ENCODE results near the gene FOXP1.

FOXP1 gene

DNA sequence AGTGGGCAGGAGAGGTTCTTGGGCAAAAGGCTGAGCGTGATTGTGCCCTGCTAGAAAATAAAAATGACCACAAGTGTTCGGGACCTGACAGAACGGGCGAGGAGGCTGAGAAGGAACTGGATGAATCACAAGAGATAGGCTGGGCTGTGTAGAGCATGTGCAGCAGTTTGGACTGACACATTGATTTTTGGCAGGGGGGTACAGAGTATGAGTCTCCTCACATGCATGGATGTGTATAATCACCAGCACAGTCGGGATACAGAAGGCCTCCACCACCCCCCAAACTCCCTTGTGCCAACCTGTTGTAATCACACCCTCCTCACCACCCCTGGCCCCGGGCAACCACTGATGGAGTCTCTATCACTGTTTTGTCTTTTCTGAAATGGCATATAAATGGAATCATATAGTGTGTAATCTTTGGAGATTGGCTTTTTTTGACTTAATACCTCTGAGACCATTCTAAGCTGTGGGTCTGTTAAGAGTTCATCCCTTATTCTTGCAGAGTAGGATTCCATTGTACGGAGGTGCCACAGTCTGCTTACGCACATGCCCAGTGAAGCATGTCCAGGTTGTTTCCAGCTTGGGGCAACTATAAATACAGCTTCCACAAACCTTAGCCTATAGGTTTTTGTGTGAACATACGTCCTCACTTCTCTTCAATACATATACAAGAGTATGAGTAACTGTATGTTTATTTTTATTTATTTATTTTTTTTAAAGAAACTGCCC lies 438.8 kb downstream of the FOXP1 start:
- FAIRE-seq = no peak
- no peak for DNase-seq (ENCODE audit: insufficient read length)
- TF ChIP-seq POLR2A (IDR thresholded peaks at IDR 0.05; ENCODE audit: low read depth, low read length) (no peak), POLR2AphosphoS5 (IDR thresholded peaks at IDR 0.05; ENCODE audit: low read depth, low read length) (no peak), TAF1 (IDR thresholded peaks at IDR 0.05; ENCODE audit: borderline replicate concordance, low read depth, low read length) (no peak)

DNA sequence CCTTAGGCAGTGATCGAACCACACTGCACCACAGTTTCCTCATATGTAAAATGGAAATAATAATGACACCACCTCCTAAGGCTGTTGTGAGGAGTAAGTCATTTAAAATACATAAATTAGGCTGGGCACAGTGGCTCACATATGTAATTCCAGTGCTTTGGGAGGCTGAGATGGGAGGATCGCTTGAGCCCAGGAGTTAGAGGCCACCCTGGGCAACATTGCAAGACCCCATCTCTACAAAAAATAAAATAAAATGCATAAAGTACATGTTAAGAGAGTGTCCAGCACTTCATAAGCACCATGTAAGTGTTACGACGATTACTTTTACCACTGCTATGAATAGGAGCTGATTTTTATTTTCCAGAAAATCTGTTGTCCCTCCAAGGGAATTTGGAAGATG lies 440.0 kb downstream of the FOXP1 start:
- FAIRE-seq (no peak), DNase-seq (ENCODE audit: insufficient read length) (no peak)
- TF ChIP-seq POLR2A (IDR thresholded peaks at IDR 0.05; ENCODE audit: low read depth, low read length) = no peak
- no peak for TF ChIP-seq POLR2AphosphoS5 (IDR thresholded peaks at IDR 0.05; ENCODE audit: low read depth, low read length)
- no peak for TF ChIP-seq TAF1 (IDR thresholded peaks at IDR 0.05; ENCODE audit: borderline replicate concordance, low read depth, low read length)

DNA sequence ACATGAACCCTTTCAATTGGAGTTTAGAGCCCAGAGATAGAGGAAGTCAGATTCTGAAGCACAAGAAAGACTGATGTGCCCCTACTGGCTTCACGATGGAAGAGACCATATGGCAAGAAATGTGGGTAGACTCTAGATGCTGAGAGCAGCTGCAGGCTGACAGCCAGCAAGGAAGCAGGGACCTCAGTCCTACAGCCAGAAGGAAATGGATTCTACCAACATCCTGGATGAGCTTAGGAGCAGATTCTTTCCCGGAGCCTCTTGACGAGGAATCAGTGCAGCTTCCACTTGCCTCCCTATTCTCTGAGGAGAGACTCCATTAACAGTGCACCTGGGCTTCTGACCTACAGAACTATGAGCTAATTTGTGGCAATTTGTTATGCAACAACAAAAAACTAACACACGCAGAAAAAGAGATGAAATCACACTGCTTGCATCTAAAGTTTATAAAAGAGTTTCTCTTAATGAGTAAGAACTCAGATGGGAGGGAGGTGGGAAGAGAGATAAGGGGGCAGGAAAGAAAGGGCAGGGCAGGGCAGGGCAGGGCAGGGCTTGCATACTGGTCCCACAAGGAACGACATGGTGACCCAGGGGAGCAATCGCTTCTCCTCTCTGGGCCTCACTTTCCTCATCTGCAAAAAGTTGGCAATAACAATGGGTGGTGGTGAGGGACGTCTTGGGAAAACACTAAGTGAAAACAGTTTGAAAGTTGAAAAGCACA lies 440.9 kb downstream of the FOXP1 start:
- no peak for TF ChIP-seq POLR2A (IDR thresholded peaks at IDR 0.05; ENCODE audit: low read depth, low read length)
- TF ChIP-seq TAF1 (IDR thresholded peaks at IDR 0.05; ENCODE audit: borderline replicate concordance, low read depth, low read length) = no peak
- no peak for TF ChIP-seq POLR2AphosphoS5 (IDR thresholded peaks at IDR 0.05; ENCODE audit: low read depth, low read length)
- FAIRE-seq (no peak), DNase-seq (ENCODE audit: insufficient read length) (no peak)

DNA sequence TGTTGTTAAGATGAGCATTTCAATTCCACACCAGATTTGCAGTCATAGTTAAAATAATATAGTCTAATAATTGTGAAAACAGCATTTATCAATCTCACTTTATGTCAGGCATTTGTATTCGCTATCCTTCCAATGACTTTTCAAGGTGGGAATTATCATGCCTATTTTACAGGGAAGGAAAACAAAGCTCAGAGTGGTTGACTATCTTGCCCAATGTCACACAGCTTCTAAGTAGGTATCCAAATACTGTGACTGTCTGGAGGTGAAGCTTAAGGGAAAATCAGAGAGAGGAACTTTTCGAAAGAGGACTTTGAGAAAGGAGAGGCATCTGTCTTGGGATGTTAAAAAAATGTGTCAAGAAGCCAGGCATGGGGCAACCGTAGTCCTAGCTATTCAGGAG lies 443.1 kb downstream of the FOXP1 start:
- FAIRE-seq (no peak), DNase-seq (ENCODE audit: insufficient read length) (no peak)
- no peak for TF ChIP-seq POLR2A (IDR thresholded peaks at IDR 0.05; ENCODE audit: low read depth, low read length)
- TF ChIP-seq TAF1 (IDR thresholded peaks at IDR 0.05; ENCODE audit: borderline replicate concordance, low read depth, low read length) = no peak
- no peak for TF ChIP-seq POLR2AphosphoS5 (IDR thresholded peaks at IDR 0.05; ENCODE audit: low read depth, low read length)

DNA sequence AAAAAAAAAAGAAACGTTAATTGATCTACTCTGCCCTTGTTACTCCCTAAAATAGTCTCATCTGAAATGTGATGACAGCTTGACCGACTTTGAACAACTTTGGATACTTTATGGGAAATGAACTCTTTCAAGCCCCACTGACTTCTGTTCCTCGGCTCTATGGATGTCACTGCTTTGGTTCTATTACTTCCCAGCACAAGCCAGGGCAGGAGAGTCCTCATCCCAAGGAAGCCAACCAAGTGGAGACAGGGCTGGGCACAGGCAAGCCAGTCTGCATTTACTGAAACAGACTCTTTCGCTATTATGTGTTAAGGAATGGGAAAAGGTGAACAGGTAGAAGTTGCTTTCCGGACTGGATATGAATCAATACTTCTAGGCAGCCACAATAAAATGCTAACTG lies 444.0 kb downstream of the FOXP1 start:
- DNase-seq (ENCODE audit: insufficient read length) (no peak), FAIRE-seq (no peak)
- TF ChIP-seq TAF1 (IDR thresholded peaks at IDR 0.05; ENCODE audit: borderline replicate concordance, low read depth, low read length) (no peak), POLR2A (IDR thresholded peaks at IDR 0.05; ENCODE audit: low read depth, low read length) (no peak), POLR2AphosphoS5 (IDR thresholded peaks at IDR 0.05; ENCODE audit: low read depth, low read length) (no peak)

DNA sequence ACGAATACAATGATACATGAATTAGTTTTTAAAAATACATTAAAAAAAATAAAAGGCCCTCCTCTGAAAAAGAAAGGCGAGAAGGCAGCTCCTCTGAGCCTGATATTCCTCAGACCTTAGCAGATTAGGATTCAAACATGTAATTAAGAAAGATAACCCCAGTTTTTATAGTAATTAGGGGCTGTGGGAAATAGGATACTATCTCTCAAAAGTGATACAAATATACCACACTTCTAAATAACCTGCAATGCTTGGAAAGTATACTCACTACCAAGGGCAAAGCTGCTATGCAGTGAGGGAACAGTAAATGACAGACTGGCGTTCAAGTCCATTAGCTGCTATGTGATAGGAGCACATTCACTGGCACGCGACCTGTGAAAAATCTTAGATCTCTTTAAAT lies 445.1 kb downstream of the FOXP1 start:
- no peak for FAIRE-seq
- TF ChIP-seq POLR2A (IDR thresholded peaks at IDR 0.05; ENCODE audit: low read depth, low read length) (no peak), POLR2AphosphoS5 (IDR thresholded peaks at IDR 0.05; ENCODE audit: low read depth, low read length) (no peak), TAF1 (IDR thresholded peaks at IDR 0.05; ENCODE audit: borderline replicate concordance, low read depth, low read length) (no peak)
- no peak for DNase-seq (ENCODE audit: insufficient read length)

DNA sequence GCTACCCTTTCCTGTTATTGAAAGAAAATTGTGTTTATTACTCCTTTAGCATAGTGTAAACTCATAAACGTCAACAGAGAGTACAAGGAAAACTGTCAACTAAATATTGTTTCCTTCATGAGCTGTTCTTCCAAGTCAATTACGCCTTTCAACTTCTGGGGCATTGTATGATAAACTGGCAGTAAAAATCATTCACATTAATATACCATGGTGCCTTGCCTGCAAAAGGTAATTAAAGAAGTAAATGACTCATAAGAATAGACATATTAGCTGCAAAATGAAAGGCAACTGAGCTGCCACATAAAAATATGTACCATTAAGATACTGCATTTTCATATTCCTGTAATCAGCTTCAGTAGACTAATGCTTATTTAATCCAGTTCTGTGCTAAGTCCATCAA lies 447.3 kb downstream of the FOXP1 start:
- no peak for FAIRE-seq
- TF ChIP-seq POLR2A (IDR thresholded peaks at IDR 0.05; ENCODE audit: low read depth, low read length) (no peak), TAF1 (IDR thresholded peaks at IDR 0.05; ENCODE audit: borderline replicate concordance, low read depth, low read length) (no peak), POLR2AphosphoS5 (IDR thresholded peaks at IDR 0.05; ENCODE audit: low read depth, low read length) (no peak)
- DNase-seq (ENCODE audit: insufficient read length) = no peak

DNA sequence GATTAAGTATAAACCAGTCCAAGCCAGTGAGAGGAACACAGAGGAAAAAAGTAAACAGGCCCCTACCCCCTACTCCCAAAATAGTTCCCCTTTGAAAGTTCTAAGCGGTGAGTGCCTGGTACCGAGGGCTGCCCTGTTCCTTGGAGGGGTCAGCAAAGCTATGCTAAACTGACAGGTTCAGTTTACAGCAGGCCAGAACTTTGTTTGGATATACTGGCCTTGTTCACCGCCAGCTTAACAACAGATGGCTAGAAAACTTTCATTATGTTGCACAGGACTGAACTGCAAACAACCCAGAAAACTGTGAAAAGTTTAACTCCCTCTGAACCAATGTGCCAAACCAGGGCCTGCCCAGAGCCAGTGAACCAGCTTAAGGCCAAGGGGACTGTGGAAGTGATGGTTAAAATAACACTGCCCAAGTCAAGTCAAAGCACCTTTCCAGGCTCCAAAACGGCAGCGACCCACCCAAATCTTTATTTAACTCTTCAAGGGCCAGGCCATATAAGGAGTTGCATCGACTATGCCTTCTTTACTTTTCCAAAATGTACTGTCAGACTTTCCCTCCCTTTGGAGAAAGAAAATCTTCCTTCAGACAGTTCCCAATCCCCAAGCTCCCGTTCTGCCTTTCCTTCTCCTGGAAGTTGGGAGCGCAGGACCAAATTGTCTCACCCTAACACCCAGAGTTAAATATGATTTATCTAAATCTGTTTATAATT lies 448.0 kb downstream of the FOXP1 start:
- no peak for FAIRE-seq
- TF ChIP-seq TAF1 (IDR thresholded peaks at IDR 0.05; ENCODE audit: borderline replicate concordance, low read depth, low read length) (no peak), POLR2A (IDR thresholded peaks at IDR 0.05; ENCODE audit: low read depth, low read length) (no peak), POLR2AphosphoS5 (IDR thresholded peaks at IDR 0.05; ENCODE audit: low read depth, low read length) (no peak)

DNA sequence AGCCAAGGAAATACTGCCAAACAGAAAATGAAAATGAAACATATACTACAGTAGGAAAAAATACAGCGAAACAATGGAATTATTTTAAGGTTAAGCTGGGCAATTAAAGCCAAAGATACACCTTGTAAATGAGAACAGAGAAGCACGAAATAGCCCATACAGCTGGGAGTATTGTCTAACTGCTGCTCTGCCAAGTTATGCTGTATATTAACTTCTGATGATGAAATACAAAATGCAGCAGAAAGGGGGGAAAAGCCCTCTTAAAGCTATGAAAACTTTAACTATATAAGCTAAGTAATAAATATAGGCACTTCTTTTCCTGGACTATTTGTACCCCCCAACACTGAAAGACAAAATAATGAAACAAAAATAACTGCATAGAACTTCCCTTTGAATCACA lies 449.0 kb downstream of the FOXP1 start:
- no peak for FAIRE-seq
- no peak for DNase-seq (ENCODE audit: insufficient read length)
- TF ChIP-seq POLR2A (IDR thresholded peaks at IDR 0.05; ENCODE audit: low read depth, low read length) (no peak), TAF1 (IDR thresholded peaks at IDR 0.05; ENCODE audit: borderline replicate concordance, low read depth, low read length) (no peak)

More for the DNA sequence above, 448.0 kb downstream of the FOXP1 start:
- DNase-seq (ENCODE audit: insufficient read length) = no peak

DNA sequence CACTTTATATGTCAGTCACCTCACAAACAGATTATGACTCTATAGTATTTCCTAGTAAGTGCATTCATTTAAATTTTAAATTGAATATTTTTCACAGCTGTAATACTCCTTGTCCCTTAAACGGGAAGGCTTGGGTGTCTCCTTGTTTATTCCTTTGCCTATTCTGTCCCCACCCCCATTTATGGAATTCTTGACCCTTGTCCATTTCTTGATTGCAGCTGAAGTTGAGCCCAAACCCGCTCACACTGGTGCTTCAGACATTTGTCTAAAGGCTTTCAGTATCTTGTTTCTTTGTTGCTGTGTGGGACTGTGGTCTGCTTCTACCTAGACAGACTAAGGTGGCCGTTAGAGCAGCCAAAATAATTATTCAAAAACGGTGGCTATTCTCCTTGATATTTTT lies 449.7 kb downstream of the FOXP1 start:
- no peak for TF ChIP-seq TAF1 (IDR thresholded peaks at IDR 0.05; ENCODE audit: borderline replicate concordance, low read depth, low read length)
- TF ChIP-seq POLR2A (IDR thresholded peaks at IDR 0.05; ENCODE audit: low read depth, low read length) = no peak
- no peak for TF ChIP-seq POLR2AphosphoS5 (IDR thresholded peaks at IDR 0.05; ENCODE audit: low read depth, low read length)
- no peak for FAIRE-seq
- no peak for DNase-seq (ENCODE audit: insufficient read length)

DNA sequence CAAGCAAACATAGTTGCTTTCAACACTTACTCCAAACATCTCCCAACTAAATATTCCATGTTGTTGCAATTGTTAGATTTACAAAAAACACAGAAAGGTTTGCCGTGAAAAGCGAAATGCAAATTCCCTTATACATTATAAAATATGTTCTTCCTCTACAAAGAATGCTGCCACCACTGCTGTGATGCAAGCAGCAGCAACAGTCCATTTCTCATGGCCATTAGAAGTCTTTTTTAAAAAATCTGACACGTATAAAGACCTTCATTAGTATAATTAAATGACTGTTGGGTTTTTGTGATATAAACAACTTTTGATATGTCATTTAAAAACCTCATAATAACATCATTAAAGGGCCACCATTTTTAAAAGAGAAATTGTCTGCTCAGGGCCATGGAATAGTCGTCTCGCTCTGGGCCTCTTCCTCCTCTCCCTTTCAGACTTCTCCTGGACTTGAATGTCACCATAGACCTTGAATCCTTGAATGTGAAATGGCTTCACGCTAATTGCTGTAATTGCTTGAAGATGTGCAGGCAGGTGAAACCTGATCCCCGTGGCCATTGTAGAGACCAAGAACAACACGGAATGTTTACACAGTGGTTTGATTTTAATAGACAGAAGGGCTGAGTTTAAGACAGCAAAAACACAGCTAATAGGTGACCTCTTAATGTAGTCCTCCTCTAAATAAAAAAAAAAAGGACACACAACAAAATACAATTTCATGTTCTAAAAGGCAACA lies 450.4 kb downstream of the FOXP1 start:
- FAIRE-seq (no peak), DNase-seq (ENCODE audit: insufficient read length) (no peak)
- TF ChIP-seq POLR2A (IDR thresholded peaks at IDR 0.05; ENCODE audit: low read depth, low read length) (no peak), POLR2AphosphoS5 (IDR thresholded peaks at IDR 0.05; ENCODE audit: low read depth, low read length) (no peak), TAF1 (IDR thresholded peaks at IDR 0.05; ENCODE audit: borderline replicate concordance, low read depth, low read length) (no peak)

All from GM12892 (cell line).